Activated T-cell treated with anti-CD3 and anti-CD28 coated beads, Interleukin-2, amount 50 U/mL, for 72 hours (primary cell): ENCODE data around the gene RNASE2. TPM values are rescaled to one million over a fixed set of nuclear protein-coding genes. Genes with fewer than 3 reads are reported as not detected.
"Not testable (repeated sequence)": the region's sequence is repeated elsewhere in the genome, so short reads cannot be mapped to it uniquely, and the experiment has no call there.

Experiments
- ATAC-seq, 2 donors: fragments of 150-1000 bp; cut with Tn5 transposase; replicated peaks in 1 of 2; 2 replicates each; pipeline ENCODE4 v1.10.0; 2021; ENCODE audit warnings: moderate library complexity in 2 of 2, mild to moderate bottlenecking in 1 of 2
- DNase-seq, 2 donors: peaks; one replicate each; pipeline ENCODE4 v3.0.0; 2021 to 2022; ENCODE audit warnings: mixed read lengths in 1 of 2
- H3K27ac Mint-ChIP-seq: one replicate; pipeline ENCODE4 v1.8.0; 2022; ENCODE audit warnings: mild to moderate bottlenecking, moderate library complexity, mixed read lengths
- H3K27me3 Mint-ChIP-seq: one replicate; pipeline ENCODE4 v1.8.0; 2022; ENCODE audit warnings: low read depth, mixed read lengths
- H3K36me3 Mint-ChIP-seq, 2 donors: one replicate each; pipeline ENCODE4 v1.8.0; 2022; ENCODE audit warnings: mixed read lengths in 2 of 2, mild to moderate bottlenecking in 1 of 2; ENCODE audit not compliant: insufficient read depth in 2 of 2
- H3K4me1 Mint-ChIP-seq: one replicate; pipeline ENCODE4 v1.8.0; 2022; ENCODE audit warnings: low read depth, mixed read lengths
- H3K4me3 Mint-ChIP-seq, 2 donors: one replicate each; pipeline ENCODE4 v1.8.0; 2022; ENCODE audit warnings: mild to moderate bottlenecking in 2 of 2, mixed read lengths in 2 of 2, moderate library complexity in 2 of 2
- H3K9me3 Mint-ChIP-seq, 2 donors: one replicate each; pipeline ENCODE4 v1.8.0; 2022; ENCODE audit warnings: mixed read lengths in 2 of 2
- total RNA-seq, 2 donors: library from RNA; stranded (reverse); gene quantifications; one replicate each; pipeline ENCODE4 v1.2.3, GENCODE V29; 2022

Gene RNASE2
- not detected for total RNA-seq

DNA sequence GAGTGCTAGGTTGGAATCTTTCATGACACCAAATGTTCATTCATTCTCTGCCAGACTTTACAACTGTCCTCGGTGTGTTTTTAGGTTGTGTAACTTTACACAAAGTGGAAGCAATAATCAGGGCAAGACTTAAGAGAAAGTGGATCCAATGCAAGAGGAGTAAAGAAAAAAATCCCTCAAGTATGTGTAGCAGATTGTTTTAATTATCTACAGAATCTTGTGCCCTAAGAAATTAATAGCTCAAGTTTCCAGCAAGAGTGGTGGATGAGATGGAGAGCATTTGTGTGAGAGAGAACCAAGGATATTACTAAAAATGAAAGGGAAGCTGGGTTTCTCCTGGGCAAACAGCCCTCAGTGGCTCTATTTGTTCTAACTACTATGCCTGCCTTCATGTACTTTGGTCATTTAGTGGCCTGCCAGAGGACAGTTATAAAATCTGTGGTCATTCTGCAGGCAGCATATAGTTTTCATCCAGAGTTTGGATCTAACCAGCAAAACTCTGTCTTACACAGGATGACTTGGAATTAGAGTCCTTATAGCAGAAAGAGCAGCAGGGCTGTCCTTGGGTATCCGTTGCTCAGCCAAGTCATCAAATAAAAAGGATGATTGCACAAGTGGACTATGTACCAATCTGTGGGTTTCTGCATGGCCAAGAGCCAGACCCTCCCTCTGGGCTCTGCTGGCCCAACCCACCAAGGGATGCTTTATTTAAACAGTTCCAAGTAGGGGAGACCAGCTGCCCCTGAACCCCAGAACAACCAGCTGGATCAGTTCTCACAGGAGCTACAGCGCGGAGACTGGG, at the start of gene RNASE2:
TSS of gene RNASE2 (plus strand) at position 752 of the 802 bp plus-strand sequence. CDS start 285 bp downstream, outside the sequence.
- DNase-seq, H3K9me3 Mint-ChIP-seq, H3K27me3 Mint-ChIP-seq, H3K36me3 Mint-ChIP-seq, ATAC-seq, H3K27ac Mint-ChIP-seq, H3K4me1 Mint-ChIP-seq, H3K4me3 Mint-ChIP-seq: not testable (repeated sequence)

DNA sequence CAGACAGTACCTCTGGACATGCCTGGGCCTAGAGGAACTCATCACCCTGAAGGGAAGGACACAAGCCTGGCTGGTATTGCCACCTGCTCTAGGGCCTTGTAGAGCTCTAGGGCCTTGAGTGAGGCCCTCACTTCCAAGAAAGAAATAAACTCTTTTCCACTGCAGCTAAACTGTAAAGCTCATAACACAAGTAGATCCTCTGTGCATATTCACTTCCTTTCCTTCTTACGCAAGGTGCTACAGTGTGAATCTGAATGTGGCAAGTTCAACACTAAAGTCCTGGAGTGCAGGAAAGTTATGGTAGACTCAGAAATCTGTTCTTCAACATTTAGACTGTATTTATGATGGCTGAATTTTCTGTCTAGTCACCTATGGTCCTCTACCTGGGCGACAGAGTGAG, 49.6 kb upstream of the RNASE2 start:
- ATAC-seq (no peak), DNase-seq (no peak)
- Mint-ChIP-seq H3K27ac (no peak overlapping the region), H3K27me3 (peaks cover 22% of the 10 kb centered on the region), H3K4me3 (no peak overlapping the region), H3K36me3 (no peaks in the 10 kb centered on the region), H3K9me3 (no peaks in the 10 kb centered on the region), H3K4me1 (no peaks in the 10 kb centered on the region)

DNA sequence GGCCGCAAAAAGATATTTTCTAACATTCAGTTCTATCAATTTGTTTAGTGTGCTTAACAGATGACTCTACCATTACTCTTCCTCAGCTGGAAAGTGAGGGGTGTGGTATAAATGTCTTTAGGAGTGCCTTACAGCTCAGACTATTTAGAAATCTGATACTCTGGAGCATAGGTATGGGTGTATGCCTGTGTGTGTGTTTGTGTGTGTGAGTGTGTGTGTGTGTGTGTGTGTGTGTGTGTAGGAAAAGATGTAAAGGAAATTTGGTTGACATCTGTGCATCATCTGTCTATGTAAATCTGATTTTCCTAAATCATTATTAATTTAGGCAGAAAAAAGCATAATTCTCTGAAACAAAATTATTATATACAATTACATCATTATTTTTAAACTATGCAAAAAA, 48.1 kb upstream of the RNASE2 start:
- H3K36me3 Mint-ChIP-seq: no peaks in the 10 kb centered on the region
- no peak overlapping the region for H3K4me3 Mint-ChIP-seq
- H3K9me3 Mint-ChIP-seq: no peaks in the 10 kb centered on the region
- no peaks in the 10 kb centered on the region for H3K4me1 Mint-ChIP-seq
- no peak for DNase-seq
- ATAC-seq: no peak
- peaks cover 20% of the 10 kb centered on the region for H3K27me3 Mint-ChIP-seq
- no peak overlapping the region for H3K27ac Mint-ChIP-seq

DNA sequence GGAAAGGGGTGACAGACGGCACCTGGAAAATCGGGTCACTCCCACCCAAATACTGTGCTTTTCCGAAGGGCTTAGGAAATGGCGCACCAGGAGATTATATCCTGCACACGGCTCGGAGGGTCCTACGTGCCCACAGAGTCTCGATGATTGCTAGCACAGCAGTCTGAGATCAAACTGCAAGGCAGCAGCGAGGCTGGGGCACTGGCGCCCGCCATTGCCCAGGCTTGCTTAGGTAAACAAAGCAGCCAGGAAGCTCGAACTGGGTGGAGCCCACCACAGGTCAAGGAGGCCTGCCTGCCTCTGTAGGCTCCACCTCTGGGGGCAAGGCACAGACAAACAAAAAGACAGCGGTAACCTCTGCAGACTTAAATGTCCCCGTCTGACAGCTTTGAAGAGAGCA, 44.5 kb upstream of the RNASE2 start:
- not testable (repeated sequence) for H3K4me3 Mint-ChIP-seq, H3K27ac Mint-ChIP-seq, ATAC-seq, DNase-seq, H3K9me3 Mint-ChIP-seq, H3K4me1 Mint-ChIP-seq, H3K36me3 Mint-ChIP-seq
- peaks cover 15% of the 10 kb centered on the region for H3K27me3 Mint-ChIP-seq

DNA sequence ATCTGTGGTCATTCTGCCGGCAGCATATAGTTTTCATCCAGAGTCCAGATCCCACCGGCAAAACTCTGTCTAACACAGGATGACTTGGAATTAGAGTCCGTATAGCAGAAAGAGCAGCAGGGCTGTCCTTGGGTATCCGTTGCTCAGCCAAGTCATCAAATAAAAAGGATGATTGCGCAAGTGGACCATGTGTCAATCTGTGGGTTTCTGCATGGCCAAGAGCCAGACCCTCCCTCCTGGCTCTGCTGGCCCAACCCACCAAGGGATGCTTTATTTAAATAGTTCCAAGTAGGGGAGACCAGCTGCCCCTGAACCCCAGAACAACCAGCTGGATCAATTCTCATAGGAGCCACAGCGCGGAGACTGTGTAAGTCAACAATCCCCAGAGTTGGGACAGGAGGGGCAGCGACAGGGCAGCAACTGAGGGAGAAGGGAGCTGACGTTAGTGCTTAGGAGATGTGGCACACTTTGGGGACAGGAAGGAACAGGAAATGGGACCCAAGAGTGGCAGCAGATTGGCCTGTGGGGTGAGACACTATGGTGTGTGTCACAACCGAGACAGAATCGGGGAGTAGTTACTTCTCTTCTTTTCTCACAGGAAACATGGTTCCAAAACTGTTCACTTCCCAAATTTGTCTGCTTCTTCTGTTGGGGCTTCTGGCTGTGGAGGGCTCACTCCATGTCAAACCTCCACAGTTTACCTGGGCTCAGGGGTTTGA, 36.1 kb upstream of the RNASE2 start:
- not testable (repeated sequence) for H3K4me3 Mint-ChIP-seq, H3K9me3 Mint-ChIP-seq, H3K4me1 Mint-ChIP-seq, DNase-seq, H3K36me3 Mint-ChIP-seq, ATAC-seq, H3K27ac Mint-ChIP-seq
- peaks cover 35% of the 10 kb centered on the region for H3K27me3 Mint-ChIP-seq

DNA sequence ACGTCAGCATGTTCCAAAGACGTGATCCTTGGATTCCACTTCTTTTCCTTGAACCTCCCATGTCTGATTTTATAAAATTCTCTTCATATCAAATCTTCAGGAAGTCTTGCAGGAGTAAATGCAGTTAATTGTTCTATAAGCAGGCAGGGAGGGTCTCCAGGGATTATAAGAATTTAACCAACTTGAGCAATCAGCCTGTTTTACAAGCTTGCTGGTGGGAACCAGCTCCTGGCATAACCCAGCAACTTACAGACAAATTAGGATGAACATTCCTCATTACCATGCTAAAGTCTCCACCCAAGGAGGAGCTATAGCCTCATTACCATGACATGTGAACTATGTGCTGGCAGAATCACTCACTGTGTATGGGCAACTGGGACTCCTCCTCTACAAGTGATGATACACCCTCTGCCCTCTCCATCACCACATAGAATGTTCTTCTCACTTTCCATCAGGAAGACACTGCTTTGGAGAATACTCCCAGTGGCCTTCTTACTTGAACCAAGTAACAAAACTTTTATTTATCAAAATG, 31.5 kb upstream of the RNASE2 start:
- not testable (repeated sequence) for H3K36me3 Mint-ChIP-seq, H3K4me3 Mint-ChIP-seq, H3K9me3 Mint-ChIP-seq, H3K27ac Mint-ChIP-seq, ATAC-seq, H3K4me1 Mint-ChIP-seq, DNase-seq
- peaks cover 19% of the 10 kb centered on the region for H3K27me3 Mint-ChIP-seq

DNA sequence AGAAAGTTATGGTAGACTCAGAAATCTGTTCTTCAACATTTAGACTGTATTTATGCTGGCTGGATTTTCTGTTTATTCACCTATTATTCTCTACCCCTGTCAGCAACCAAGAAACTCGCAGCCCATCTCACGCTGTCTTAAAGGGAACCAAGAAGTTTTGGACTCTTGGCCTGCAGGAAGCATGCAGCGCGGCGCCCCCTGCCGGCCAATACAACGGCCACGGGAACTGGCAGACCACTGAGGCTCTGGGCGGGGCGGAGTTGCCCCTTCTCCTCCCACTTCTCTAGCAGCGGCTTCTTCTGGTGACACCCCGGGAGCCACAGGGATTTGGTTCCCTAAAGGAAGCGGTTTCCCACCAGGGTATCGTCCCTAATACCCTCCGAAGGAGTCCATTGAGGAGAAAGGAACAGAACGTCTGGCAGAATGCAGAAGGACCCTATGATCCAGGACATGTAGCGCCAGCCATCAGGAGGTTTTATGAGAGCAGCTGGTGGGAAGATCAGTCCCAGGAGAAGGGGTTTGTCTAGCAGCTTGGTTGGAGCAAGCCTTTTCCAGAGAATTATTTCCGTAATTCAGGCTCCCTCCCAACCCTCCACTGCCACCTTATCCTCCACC, 21.0 kb upstream of the RNASE2 start:
- ATAC-seq: no peak
- H3K4me3 Mint-ChIP-seq: no peak overlapping the region

DNA sequence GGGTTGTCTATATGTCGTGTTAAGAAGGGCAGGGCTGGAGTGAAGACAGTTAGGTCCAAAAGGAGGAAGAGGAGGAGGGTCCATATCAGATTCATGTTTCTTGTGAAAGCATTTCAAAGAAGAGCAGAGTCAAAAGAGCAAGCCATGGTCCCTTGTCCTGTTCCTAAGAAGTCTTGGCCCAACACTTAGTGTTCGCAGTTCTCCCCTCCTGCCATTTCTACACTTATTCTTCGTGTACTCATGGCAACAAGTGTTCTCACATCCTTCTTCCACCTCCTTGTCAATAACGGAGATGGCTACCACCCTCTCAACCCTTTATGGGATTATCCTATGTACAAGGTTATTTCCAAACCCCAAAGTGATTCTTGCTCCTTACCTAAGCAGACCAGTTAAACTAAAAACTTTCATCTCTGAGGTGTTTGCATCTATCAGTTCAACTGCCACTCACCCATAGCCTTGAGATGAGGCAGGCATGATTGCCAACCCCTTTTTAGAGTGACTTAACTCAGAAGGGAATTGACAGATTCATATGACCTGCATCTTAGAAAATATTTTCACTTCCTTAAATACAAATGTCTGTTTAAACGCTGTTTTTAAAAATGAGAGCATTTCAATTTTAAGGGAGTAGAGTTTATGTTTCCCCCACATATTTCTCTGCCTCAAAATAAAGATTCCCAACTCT, 19.8 kb upstream of the RNASE2 start:
- Mint-ChIP-seq H3K4me3 (no peak overlapping the region), H3K36me3 (no peaks in the 10 kb centered on the region), H3K9me3 (no peaks in the 10 kb centered on the region), H3K4me1 (no peaks in the 10 kb centered on the region), H3K27me3 (peaks cover 7% of the 10 kb centered on the region), H3K27ac (no peak overlapping the region)
- ATAC-seq (no peak), DNase-seq (no peak)

More for the DNA sequence above, 21.0 kb upstream of the RNASE2 start:
- H3K36me3 Mint-ChIP-seq: no peaks in the 10 kb centered on the region
- no peaks in the 10 kb centered on the region for H3K4me1 Mint-ChIP-seq
- no peaks in the 10 kb centered on the region for H3K9me3 Mint-ChIP-seq
- DNase-seq: peak; percentile 32 to 42
- no peak overlapping the region for H3K27ac Mint-ChIP-seq
- peaks cover 7% of the 10 kb centered on the region for H3K27me3 Mint-ChIP-seq

DNA sequence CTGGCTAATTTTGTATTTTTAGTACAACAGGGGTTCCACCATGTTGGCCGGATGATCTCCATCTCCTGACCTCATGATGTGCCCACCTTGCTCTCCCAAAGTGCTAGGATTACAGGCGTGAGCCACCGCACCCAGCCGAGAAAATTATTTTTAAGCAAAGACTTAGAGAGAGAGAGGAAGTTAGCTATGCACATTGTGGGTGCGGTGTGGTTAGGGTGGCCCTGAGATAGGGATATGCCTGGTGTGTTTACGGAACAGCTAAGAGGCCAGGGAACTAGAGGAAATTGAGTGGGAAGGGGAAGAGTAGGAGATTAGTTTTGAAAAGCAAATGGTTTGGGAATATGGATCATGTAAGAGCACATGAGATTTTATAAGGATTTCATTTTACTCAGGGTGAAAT, 10.1 kb upstream of the RNASE2 start:
- not testable (repeated sequence) for H3K36me3 Mint-ChIP-seq, DNase-seq, H3K27ac Mint-ChIP-seq, H3K4me1 Mint-ChIP-seq, ATAC-seq, H3K4me3 Mint-ChIP-seq, H3K9me3 Mint-ChIP-seq
- peaks cover 15% of the 10 kb centered on the region for H3K27me3 Mint-ChIP-seq

DNA sequence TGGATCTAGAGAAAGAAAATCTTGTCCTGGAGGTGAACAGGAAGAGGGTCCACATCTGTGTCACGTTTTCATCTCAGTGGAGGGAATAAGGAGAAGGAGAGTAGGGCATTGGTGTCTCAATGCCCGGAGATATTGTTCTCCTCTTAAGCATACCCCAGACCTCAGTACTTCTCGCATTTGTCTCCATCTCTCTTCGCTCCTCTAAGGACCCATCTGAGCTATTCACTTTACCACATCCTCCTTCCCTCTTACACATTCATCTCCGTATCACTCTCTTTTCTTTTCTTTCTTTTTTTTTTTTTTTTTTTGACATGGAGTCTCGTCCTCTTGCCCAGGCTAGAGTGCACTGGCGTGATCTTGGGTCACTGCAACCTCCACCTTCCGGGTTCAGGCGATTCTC, 8.6 kb upstream of the RNASE2 start:
- H3K27ac Mint-ChIP-seq, H3K9me3 Mint-ChIP-seq, H3K36me3 Mint-ChIP-seq, ATAC-seq, H3K4me1 Mint-ChIP-seq, DNase-seq, H3K4me3 Mint-ChIP-seq: not testable (repeated sequence)
- H3K27me3 Mint-ChIP-seq: peaks cover 14% of the 10 kb centered on the region

DNA sequence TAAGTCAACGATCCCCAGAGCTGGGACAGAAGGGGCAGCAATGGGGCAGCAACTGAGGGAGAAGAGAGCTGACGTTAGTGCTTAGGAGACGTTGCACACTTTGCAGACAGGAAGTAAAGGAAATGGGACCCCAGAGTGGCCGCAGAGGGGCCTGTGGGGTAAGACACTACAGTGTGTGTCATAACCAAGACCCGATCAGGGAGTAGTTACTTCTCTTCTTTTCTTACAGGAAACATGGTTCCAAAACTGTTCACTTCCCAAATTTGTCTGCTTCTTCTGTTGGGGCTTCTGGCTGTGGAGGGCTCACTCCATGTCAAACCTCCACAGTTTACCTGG, 219 bp downstream of the RNASE2 start:
- H3K4me3 Mint-ChIP-seq, DNase-seq, ATAC-seq, H3K27ac Mint-ChIP-seq, H3K9me3 Mint-ChIP-seq, H3K4me1 Mint-ChIP-seq, H3K27me3 Mint-ChIP-seq, H3K36me3 Mint-ChIP-seq: not testable (repeated sequence)

DNA sequence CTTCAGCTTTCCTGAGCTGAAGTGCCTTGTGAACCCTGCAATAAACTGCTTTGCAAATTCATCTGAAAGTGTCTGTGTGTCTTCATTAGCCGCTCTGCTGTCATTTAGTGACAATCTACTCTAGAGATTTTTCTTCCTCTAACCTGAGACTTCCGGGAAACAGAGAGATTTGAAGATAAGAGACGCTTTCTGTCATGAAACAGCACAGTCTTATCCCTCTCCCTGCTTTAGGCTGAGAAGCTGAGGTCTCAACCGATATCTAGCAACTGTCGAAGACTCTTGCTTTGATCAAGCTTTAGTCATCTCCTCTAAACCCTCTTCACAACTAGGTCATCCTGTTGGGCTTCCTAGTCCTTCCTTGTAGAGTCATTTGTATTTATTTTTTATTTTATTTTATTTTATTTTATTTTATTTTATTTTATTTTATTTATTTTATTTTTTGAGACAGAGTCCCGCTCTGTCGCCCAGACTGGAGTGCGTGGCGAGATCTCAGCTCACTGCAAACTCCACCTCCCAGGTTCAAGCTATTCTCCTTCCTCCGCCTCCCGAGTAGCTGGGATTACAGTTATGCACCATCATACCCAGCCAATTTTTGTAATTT, 1.2 kb downstream of the RNASE2 start:
- H3K27me3 Mint-ChIP-seq: peaks cover 7% of the 10 kb centered on the region
- no peak overlapping the region for H3K4me3 Mint-ChIP-seq
- no peaks in the 10 kb centered on the region for H3K36me3 Mint-ChIP-seq

More for the DNA sequence above, 1.2 kb downstream of the RNASE2 start:
- DNase-seq (no peak), ATAC-seq (no peak)
- H3K27ac Mint-ChIP-seq: no peak overlapping the region
- H3K9me3 Mint-ChIP-seq: no peaks in the 10 kb centered on the region
- peaks cover 15% of the 10 kb centered on the region for H3K4me1 Mint-ChIP-seq
